Measurements from ENCODE around the gene TRIM40. TPM values are rescaled to one million over a fixed set of nuclear protein-coding genes. Genes with fewer than 3 reads are reported as not detected.
"Not testable (repeated sequence)": the region's sequence is repeated elsewhere in the genome, so short reads cannot be mapped to it uniquely, and the experiment has no call there.

TRIM40 gene
- total RNA-seq, 2 donors from 2014 or later, result not detected

GRCh38 chr6:30102970-30103871, 32.7 kb upstream of the TRIM40 start:
- ATAC-seq (replicated peaks in 1 of 2) (peak; percentile 80 to 81), DNase-seq (peak; percentile 71 to 85)
- Mint-ChIP-seq H3K27ac (no peak overlapping the region), H3K4me1 (ENCODE audit: low read depth) (peaks cover 40% of the 10 kb centered on the region), H3K9me3 (no peaks in the 10 kb centered on the region), H3K27me3 (ENCODE audit: low read depth) (peaks cover 56% of the 10 kb centered on the region), H3K36me3 (ENCODE audit: insufficient read depth in 2 of 2) (no peaks in the 10 kb centered on the region), H3K4me3 (peak overlapping the region; percentile 84 to 91)

GRCh38 chr6:30103872-30104179, 32.1 kb upstream of the TRIM40 start:
- Mint-ChIP-seq H3K9me3 (no peaks in the 10 kb centered on the region), H3K4me1 (ENCODE audit: low read depth) (peaks cover 38% of the 10 kb centered on the region), H3K27ac (no peak overlapping the region), H3K36me3 (ENCODE audit: insufficient read depth in 2 of 2) (no peaks in the 10 kb centered on the region), H3K4me3 (peak overlapping the region; percentile 84 to 91), H3K27me3 (ENCODE audit: low read depth) (peaks cover 56% of the 10 kb centered on the region)
- DNase-seq (no peak), ATAC-seq (replicated peaks in 1 of 2) (no peak)

- Mint-ChIP-seq H3K27ac (no peak overlapping the region), H3K9me3 (no peaks in the 10 kb centered on the region), H3K4me3 (no peak overlapping the region), H3K36me3 (ENCODE audit: insufficient read depth in 2 of 2) (no peaks in the 10 kb centered on the region), H3K4me1 (ENCODE audit: low read depth) (peaks cover 38% of the 10 kb centered on the region), H3K27me3 (ENCODE audit: low read depth) (peaks cover 53% of the 10 kb centered on the region)
- DNase-seq (no peak), ATAC-seq (replicated peaks in 1 of 2) (no peak)
These were observed 31.3 kb upstream of the TRIM40 start for GRCh38 chr6:30104661-30105060.

- Mint-ChIP-seq H3K9me3 (no peaks in the 10 kb centered on the region), H3K36me3 (ENCODE audit: insufficient read depth in 2 of 2) (no peaks in the 10 kb centered on the region), H3K27ac (no peak overlapping the region), H3K4me3 (no peak overlapping the region), H3K4me1 (ENCODE audit: low read depth) (peaks cover 19% of the 10 kb centered on the region), H3K27me3 (ENCODE audit: low read depth) (peaks cover 57% of the 10 kb centered on the region)
- DNase-seq (no peak), ATAC-seq (replicated peaks in 1 of 2) (no peak)
These were observed 24.6 kb upstream of the TRIM40 start for GRCh38 chr6:30111266-30111856.

- Mint-ChIP-seq H3K27me3 (ENCODE audit: low read depth) (peaks cover 53% of the 10 kb centered on the region), H3K9me3 (no peaks in the 10 kb centered on the region), H3K27ac (no peak overlapping the region), H3K36me3 (ENCODE audit: insufficient read depth in 2 of 2) (no peaks in the 10 kb centered on the region), H3K4me1 (ENCODE audit: low read depth) (peaks cover 19% of the 10 kb centered on the region), H3K4me3 (peak overlapping the region; percentile 9 to 40)
- DNase-seq (no peak), ATAC-seq (replicated peaks in 1 of 2) (no peak)
These were observed 23.4 kb upstream of the TRIM40 start for GRCh38 chr6:30112402-30112994.

- DNase-seq, result no peak
- H3K4me3 Mint-ChIP-seq, result peak within 1 kb of the TSS; percentile 9 to 40
These were observed 22.8 kb upstream of the TRIM40 start, which contains the start of gene TRIM31 for GRCh38 chr6:30113003-30113759. Gene TRIM31, minus strand, starts transcription at chr6:30113090. Its CDS starts 285 bp downstream, at chr6:30112805.

GRCh38 chr6:30113841-30114240, 22.1 kb upstream of the TRIM40 start:
- ATAC-seq (replicated peaks in 1 of 2) (no peak), DNase-seq (no peak)
- Mint-ChIP-seq H3K27me3 (ENCODE audit: low read depth) (peaks cover 40% of the 10 kb centered on the region), H3K9me3 (no peaks in the 10 kb centered on the region), H3K4me1 (ENCODE audit: low read depth) (peaks cover 15% of the 10 kb centered on the region), H3K27ac (no peak overlapping the region), H3K36me3 (ENCODE audit: insufficient read depth in 2 of 2) (no peaks in the 10 kb centered on the region), H3K4me3 (no peak overlapping the region)

More at GRCh38 chr6:30113003-30113759, 22.8 kb upstream of the TRIM40 start, which contains the start of gene TRIM31:
- H3K27ac Mint-ChIP-seq, result no peak within 1 kb of the TSS
- ATAC-seq (replicated peaks in 1 of 2), result peak; percentile 53 to 60
- H3K4me1 Mint-ChIP-seq (ENCODE audit: low read depth), result peaks cover 19% of the 10 kb centered on the region
- peaks cover 46% of the 10 kb centered on the region for H3K27me3 Mint-ChIP-seq (ENCODE audit: low read depth)
- H3K36me3 Mint-ChIP-seq (ENCODE audit: insufficient read depth in 2 of 2), result no peaks in the 10 kb centered on the region
- H3K9me3 Mint-ChIP-seq, result no peaks in the 10 kb centered on the region

- no peaks in the 10 kb centered on the region for H3K36me3 Mint-ChIP-seq (ENCODE audit: insufficient read depth in 2 of 2)
- ATAC-seq (replicated peaks in 1 of 2), result no peak
- H3K4me1 Mint-ChIP-seq (ENCODE audit: low read depth), result peaks cover 15% of the 10 kb centered on the region
- no peak overlapping the region for H3K4me3 Mint-ChIP-seq
- H3K9me3 Mint-ChIP-seq, result no peaks in the 10 kb centered on the region
- DNase-seq, result no peak
- H3K27me3 Mint-ChIP-seq (ENCODE audit: low read depth), result peaks cover 20% of the 10 kb centered on the region
- H3K27ac Mint-ChIP-seq, result no peak overlapping the region
These were observed 19.2 kb upstream of the TRIM40 start for GRCh38 chr6:30116724-30117123.

GRCh38 chr6:30118691-30119090, 17.2 kb upstream of the TRIM40 start:
- not testable (repeated sequence) for H3K27ac Mint-ChIP-seq; H3K27me3 Mint-ChIP-seq (ENCODE audit: low read depth); H3K4me3 Mint-ChIP-seq

GRCh38 chr6:30121446-30122366, 14.2 kb upstream of the TRIM40 start:
- Mint-ChIP-seq H3K27me3 (ENCODE audit: low read depth) (peaks cover 17% of the 10 kb centered on the region), H3K4me3 (no peak overlapping the region), H3K27ac (no peak overlapping the region), H3K9me3 (no peaks in the 10 kb centered on the region), H3K4me1 (ENCODE audit: low read depth) (no peaks in the 10 kb centered on the region), H3K36me3 (ENCODE audit: insufficient read depth in 2 of 2) (no peaks in the 10 kb centered on the region)
- no peak for DNase-seq
- no peak for ATAC-seq (replicated peaks in 1 of 2)

More at GRCh38 chr6:30118691-30119090, 17.2 kb upstream of the TRIM40 start:
- not testable (repeated sequence) for H3K9me3 Mint-ChIP-seq; H3K4me1 Mint-ChIP-seq (ENCODE audit: low read depth); H3K36me3 Mint-ChIP-seq (ENCODE audit: insufficient read depth in 2 of 2); DNase-seq; ATAC-seq (replicated peaks in 1 of 2)

- Mint-ChIP-seq H3K27me3 (ENCODE audit: low read depth) (peaks cover 25% of the 10 kb centered on the region), H3K27ac (no peak overlapping the region), H3K4me1 (ENCODE audit: low read depth) (no peaks in the 10 kb centered on the region), H3K4me3 (no peak overlapping the region), H3K36me3 (ENCODE audit: insufficient read depth in 2 of 2) (no peaks in the 10 kb centered on the region), H3K9me3 (no peaks in the 10 kb centered on the region)
- DNase-seq (no peak), ATAC-seq (replicated peaks in 1 of 2) (no peak)
These were observed 13.4 kb upstream of the TRIM40 start for GRCh38 chr6:30122515-30122914.
